WERI-Rb-1 (cell line): ENCODE data around the gene KISS1R.

ENCODE experiments used
- DNase-seq: peaks from one replicate; pipeline ENCODE4 v3.0.0-alpha.2; 2020
- H3K27ac ChIP-seq: fragments of 250-450 bp; sonication (Bioruptor Pico); 2 replicates; pipeline ENCODE4 v1.5.1; 2020; ENCODE audit warnings: mild to moderate bottlenecking, moderate library complexity
- H3K27me3 ChIP-seq: fragments of 250-450 bp; sonication (Bioruptor Pico); 2 replicates; pipeline ENCODE4 v1.5.1; 2021; ENCODE audit warnings: mild to moderate bottlenecking, low read depth, moderate library complexity; ENCODE audit not compliant: insufficient read depth, severe bottlenecking
- H3K36me3 ChIP-seq: fragments of 250-450 bp; sonication (Bioruptor Pico); 2 replicates; pipeline ENCODE4 v1.5.1; 2020; ENCODE audit warnings: mild to moderate bottlenecking, moderate library complexity
- H3K4me3 ChIP-seq: 2 replicates; pipeline ENCODE4 v1.5.1; 2011; ENCODE audit warnings: low read depth, mild to moderate bottlenecking, control low read depth, low read length
- H3K9me3 ChIP-seq: fragments of 250-450 bp; sonication (Bioruptor Pico); 2 replicates; pipeline ENCODE4 v1.5.1; 2021; ENCODE audit warnings: mild to moderate bottlenecking, moderate library complexity; ENCODE audit not compliant: severe bottlenecking
- TF ChIP-seq, protein P1 (sequence below): IDR thresholded peaks from 2 replicates; pipeline ENCODE4 v1.5.1; 2011; ENCODE audit warnings: low read depth, mild to moderate bottlenecking, control low read depth, inconsistent platforms, low read length

The KISS1R gene

DNA sequence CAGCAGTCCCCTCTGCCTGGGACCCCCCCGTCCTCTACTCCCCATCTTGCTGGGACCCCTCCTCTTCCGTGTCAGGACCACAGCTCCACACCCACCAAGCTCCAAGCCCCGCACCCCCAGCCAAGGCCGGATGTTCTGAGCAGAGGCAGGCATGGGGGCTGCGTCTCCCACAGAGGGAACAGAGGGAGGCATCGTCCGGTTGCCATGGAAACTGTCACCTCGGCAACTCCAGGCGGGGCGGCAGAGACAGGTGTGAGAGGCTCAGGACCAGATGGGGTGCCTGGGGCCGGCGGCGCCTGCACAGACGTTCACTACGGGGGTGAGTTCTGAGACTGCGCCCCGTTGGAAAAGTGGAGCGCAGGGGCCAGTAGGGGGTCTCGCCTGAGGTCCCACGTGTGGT, 18.5 kb upstream of the KISS1R start:
- H3K27me3 ChIP-seq = no peaks in the 10 kb centered on the region
- H3K36me3 ChIP-seq = peaks cover 18% of the 10 kb centered on the region
- TF ChIP-seq, protein P1, sequence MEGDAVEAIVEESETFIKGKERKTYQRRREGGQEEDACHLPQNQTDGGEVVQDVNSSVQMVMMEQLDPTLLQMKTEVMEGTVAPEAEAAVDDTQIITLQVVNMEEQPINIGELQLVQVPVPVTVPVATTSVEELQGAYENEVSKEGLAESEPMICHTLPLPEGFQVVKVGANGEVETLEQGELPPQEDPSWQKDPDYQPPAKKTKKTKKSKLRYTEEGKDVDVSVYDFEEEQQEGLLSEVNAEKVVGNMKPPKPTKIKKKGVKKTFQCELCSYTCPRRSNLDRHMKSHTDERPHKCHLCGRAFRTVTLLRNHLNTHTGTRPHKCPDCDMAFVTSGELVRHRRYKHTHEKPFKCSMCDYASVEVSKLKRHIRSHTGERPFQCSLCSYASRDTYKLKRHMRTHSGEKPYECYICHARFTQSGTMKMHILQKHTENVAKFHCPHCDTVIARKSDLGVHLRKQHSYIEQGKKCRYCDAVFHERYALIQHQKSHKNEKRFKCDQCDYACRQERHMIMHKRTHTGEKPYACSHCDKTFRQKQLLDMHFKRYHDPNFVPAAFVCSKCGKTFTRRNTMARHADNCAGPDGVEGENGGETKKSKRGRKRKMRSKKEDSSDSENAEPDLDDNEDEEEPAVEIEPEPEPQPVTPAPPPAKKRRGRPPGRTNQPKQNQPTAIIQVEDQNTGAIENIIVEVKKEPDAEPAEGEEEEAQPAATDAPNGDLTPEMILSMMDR = no peak
- H3K4me3 ChIP-seq = no peak overlapping the region
- DNase-seq = no peak
- H3K9me3 ChIP-seq = no peaks in the 10 kb centered on the region
- H3K27ac ChIP-seq = no peak overlapping the region

DNA sequence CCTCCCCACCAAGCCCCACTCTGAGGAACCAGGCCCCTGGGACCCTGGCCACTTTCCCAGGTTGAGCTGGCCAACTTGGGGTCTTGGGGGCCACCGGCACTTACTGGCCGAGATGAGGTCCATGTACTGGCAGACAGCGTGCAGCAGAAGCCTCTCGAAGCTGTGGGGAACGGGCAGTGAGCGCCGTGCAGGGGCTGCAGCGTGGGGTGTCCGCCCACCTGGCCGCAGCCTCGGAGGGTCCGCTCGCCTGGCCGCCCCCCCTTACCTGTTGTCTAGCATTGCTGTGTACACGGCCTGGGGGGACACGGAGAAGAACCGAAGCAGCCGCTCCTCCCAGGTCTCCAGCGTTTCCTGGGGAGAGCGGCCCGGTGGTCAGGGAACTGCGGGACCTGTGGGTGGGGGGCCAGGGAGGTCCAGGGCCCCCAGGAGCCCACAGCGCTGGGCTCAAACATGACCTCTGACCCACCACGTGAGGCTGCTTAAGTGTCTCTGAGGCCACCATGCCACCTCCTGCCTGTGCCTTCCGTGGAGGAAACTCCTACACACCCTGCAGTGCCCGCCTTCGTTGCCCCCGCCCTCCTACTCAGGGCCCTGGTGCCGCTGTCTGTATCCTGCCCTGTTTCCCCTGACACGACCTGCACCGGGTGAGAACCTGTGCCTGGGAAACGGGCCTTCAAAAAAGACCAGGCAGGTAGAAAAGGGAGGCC, 17.6 kb upstream of the KISS1R start:
- H3K9me3 ChIP-seq = no peaks in the 10 kb centered on the region
- H3K36me3 ChIP-seq = peaks cover 18% of the 10 kb centered on the region
- H3K27ac ChIP-seq = no peak overlapping the region
- DNase-seq = no peak
- TF ChIP-seq, protein P1 = no peak
- no peak overlapping the region for H3K4me3 ChIP-seq
- H3K27me3 ChIP-seq = no peaks in the 10 kb centered on the region

GRCh38 chr19:900043-900301, 17.2 kb upstream of the KISS1R start:
- Histone ChIP-seq H3K9me3 (no peaks in the 10 kb centered on the region), H3K4me3 (no peak overlapping the region), H3K27me3 (no peaks in the 10 kb centered on the region), H3K27ac (no peak overlapping the region), H3K36me3 (peaks cover 18% of the 10 kb centered on the region)
- no peak for DNase-seq
- TF ChIP-seq, protein P1 = no peak

DNA sequence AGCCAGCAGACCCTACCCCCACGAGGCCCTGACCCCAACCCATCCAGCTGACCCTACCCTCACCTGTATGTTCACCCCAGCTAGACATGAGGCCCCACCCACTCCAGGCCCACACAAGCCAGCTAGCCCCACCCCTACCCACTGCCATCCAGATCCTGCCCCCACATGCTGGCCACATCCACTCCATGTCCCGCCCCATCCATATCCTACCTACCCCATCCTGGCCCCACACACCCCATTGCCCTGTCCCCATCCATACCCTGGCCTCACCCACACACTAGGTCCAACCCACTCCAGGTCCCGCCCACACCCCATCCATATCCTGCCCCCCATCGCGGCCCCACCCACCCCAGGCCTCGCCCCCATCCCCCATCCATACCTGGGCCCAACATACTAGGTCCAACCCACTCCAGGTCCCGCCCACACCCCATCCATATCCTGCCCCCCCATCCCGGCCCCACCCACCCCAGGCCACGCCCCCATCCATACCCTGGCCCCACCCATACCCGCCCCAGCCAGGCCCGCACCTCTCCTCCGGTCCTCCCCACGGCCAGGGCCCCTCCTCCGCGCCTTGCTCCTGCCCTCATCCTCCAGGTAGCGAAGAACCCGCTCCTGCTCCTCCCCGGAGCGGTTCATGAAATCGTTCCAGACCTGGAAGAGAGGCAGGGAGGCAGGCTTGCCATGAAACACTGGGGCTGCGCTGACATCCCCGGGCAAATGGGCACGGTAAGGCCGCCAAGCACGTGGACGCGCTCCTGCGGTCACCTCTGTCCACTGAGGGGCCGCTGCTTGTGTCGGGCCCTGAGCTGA, 16.6 kb upstream of the KISS1R start:
- no peak overlapping the region for H3K27ac ChIP-seq
- H3K36me3 ChIP-seq = peaks cover 18% of the 10 kb centered on the region
- TF ChIP-seq, protein P1 = no peak
- H3K27me3 ChIP-seq = no peaks in the 10 kb centered on the region
- no peaks in the 10 kb centered on the region for H3K9me3 ChIP-seq
- peak; percentile 63 for DNase-seq
- no peak overlapping the region for H3K4me3 ChIP-seq

GRCh38 chr19:901216-902092, 15.7 kb upstream of the KISS1R start:
- peaks cover 18% of the 10 kb centered on the region for H3K36me3 ChIP-seq
- no peak overlapping the region for H3K4me3 ChIP-seq
- TF ChIP-seq, protein P1 = no peak
- no peaks in the 10 kb centered on the region for H3K27me3 ChIP-seq
- peak overlapping the region; percentile 76; the same call in 1 of the 2 replicates for H3K27ac ChIP-seq
- H3K9me3 ChIP-seq = no peaks in the 10 kb centered on the region
- no peak for DNase-seq
